ENCODE measurements around the gene AP4M1.

- TF ChIP-seq CTCF (IDR thresholded peaks at IDR 0.05; ENCODE audit: poor library complexity) (no peak), EZH2 (IDR thresholded peaks at IDR 0.05; ENCODE audit: borderline replicate concordance) (no peak)
These were observed 40.1 kb downstream of the AP4M1 start for GRCh38 chr7:100141555-100141949.
